H1 (cell line): ENCODE results near the gene AFF1. TPM values are rescaled to one million over a fixed set of nuclear protein-coding genes. Genes with fewer than 3 reads are reported as not detected.

ENCODE experiments used
- CTCF ChIA-PET: fragments of 300-600 bp; sonication (Branson Sonifier 250); formaldehyde crosslinking; loops from one replicate; lab custom pipeline; 2021; ENCODE audit not compliant: partially characterized antibody; lab: Charles Lee
- POLR2A ChIA-PET: fragments of 300-600 bp; sonication (Branson Sonifier 250); formaldehyde crosslinking; loops from one replicate; lab custom pipeline; 2021; ENCODE audit warnings: inconsistent platforms; ENCODE audit not compliant: partially characterized antibody; lab: Charles Lee
- DNase-seq, 2 experiments: peaks; one replicate each; pipeline versions ENCODE4 v3.0.0 to v3.0.0-alpha.2; 2010 to 2022; ENCODE audit warnings: low spot score in 2 of 2, low read depth in 1 of 2, mixed read lengths in 1 of 2
- FAIRE-seq: peaks from 2 replicates; lab custom pipeline; 2011; peaks lifted over from hg19 to GRCh38; lab: Jason Lieb, UNC
- H2AFZ ChIP-seq: 2 replicates; pipeline ENCODE4 v1.8.1; 2012; ENCODE audit warnings: low read length, inconsistent platforms
- H2AK5ac ChIP-seq: 2 replicates; pipeline ENCODE4 v1.6.1; 2013; ENCODE audit warnings: low read depth, low read length
- H2BK120ac ChIP-seq: replicated peaks from 2 replicates; pipeline ENCODE3; 2013; ENCODE audit warnings: low read depth, low read length, inconsistent platforms
- H2BK12ac ChIP-seq: 2 replicates; pipeline ENCODE4 v1.6.1; 2013; ENCODE audit warnings: low read depth, low read length
- H2BK15ac ChIP-seq: 2 replicates; pipeline ENCODE4 v1.6.1; 2013; ENCODE audit warnings: low read length
- H2BK20ac ChIP-seq: 2 replicates; pipeline ENCODE4 v1.6.1; 2013; ENCODE audit warnings: low read length
- H2BK5ac ChIP-seq: 2 replicates; pipeline ENCODE4 v1.6.1; 2013; ENCODE audit warnings: low read depth, low read length
- H3K14ac ChIP-seq: 2 replicates; pipeline ENCODE4 v1.6.1; 2013; ENCODE audit warnings: inconsistent platforms; ENCODE audit not compliant: insufficient read length
- H3K18ac ChIP-seq: 2 replicates; pipeline ENCODE4 v1.6.1; 2013; ENCODE audit warnings: low read length; ENCODE audit errors: extremely low read depth
- H3K23ac ChIP-seq: 2 replicates; pipeline ENCODE4 v1.6.1; 2013; ENCODE audit warnings: inconsistent platforms; ENCODE audit not compliant: insufficient read length
- H3K23me2 ChIP-seq: 2 replicates; pipeline ENCODE4 v1.6.1; 2013; ENCODE audit warnings: low read depth, low read length
- H3K27ac ChIP-seq: 2 replicates; pipeline ENCODE4 v1.6.1; 2011; ENCODE audit warnings: low read depth, low read length, inconsistent platforms
- H3K27me3 ChIP-seq, 4 experiments: replicated peaks in 1 of 4; 1 replicate in 1 of 4; 2 replicates in 3 of 4; pipeline versions ENCODE4 v1.6.1 to v1.8.1; 2011 to 2013; ENCODE audit warnings: low read length in 3 of 4, mild to moderate bottlenecking in 3 of 4, inconsistent platforms in 2 of 4, mixed read lengths in 2 of 4, moderate library complexity in 1 of 4; ENCODE audit not compliant: control insufficient read depth in 3 of 4, insufficient read depth in 3 of 4; ENCODE audit errors: extremely low read depth in 1 of 4
- H3K36me3 ChIP-seq, 4 experiments: 2 replicates each; pipeline versions ENCODE4 v1.6.1 to v1.8.1; 2011 to 2013; ENCODE audit warnings: mild to moderate bottlenecking in 4 of 4, low read length in 3 of 4, moderate library complexity in 2 of 4, control low read depth in 1 of 4, inconsistent platforms in 1 of 4; ENCODE audit not compliant: insufficient read depth in 4 of 4, control insufficient read depth in 2 of 4
- H3K4ac ChIP-seq: replicated peaks from 2 replicates; pipeline ENCODE3; 2013; ENCODE audit warnings: low read length, low read depth, mixed read lengths, inconsistent platforms; ENCODE audit not compliant: insufficient read length
- H3K4me1 ChIP-seq, 4 experiments: replicated peaks in 1 of 4; 1 replicate in 1 of 4; 2 replicates in 3 of 4; pipeline versions ENCODE4 v1.6.1 to v1.8.1; 2011 to 2013; ENCODE audit warnings: low read length in 3 of 4, inconsistent platforms in 2 of 4, mixed read lengths in 1 of 4; ENCODE audit not compliant: insufficient read depth in 4 of 4, control insufficient read depth in 3 of 4
- H3K4me2 ChIP-seq, 2 experiments: 2 replicates each; pipeline versions ENCODE4 v1.6.1 to v1.8.1; 2011 to 2013; ENCODE audit warnings: low read depth in 2 of 2, low read length in 2 of 2, control low read depth in 1 of 2, inconsistent platforms in 1 of 2, mild to moderate bottlenecking in 1 of 2; ENCODE audit not compliant: insufficient read depth in 1 of 2
- H3K4me3 ChIP-seq, 4 experiments: fragments of 200-600, 300-600 bp in 1 of 4; sonication (generic), shearing (Covaris generic), sonication (Bioruptor Twin) in 1 of 4; 2 replicates each; pipeline versions ENCODE4 v1.5.1 to v1.8.1; 2011 to 2016; ENCODE audit warnings: low read length in 4 of 4, low read depth in 3 of 4, control low read depth in 2 of 4, inconsistent platforms in 2 of 4, mild to moderate bottlenecking in 2 of 4, mixed read lengths in 1 of 4, moderate library complexity in 1 of 4; ENCODE audit not compliant: insufficient read depth in 2 of 4; ENCODE audit errors: extremely low read depth in 1 of 4
- H3K56ac ChIP-seq: replicated peaks from 2 replicates; pipeline ENCODE3; 2013; ENCODE audit warnings: low read depth, mild to moderate bottlenecking, mixed read lengths, low read length, inconsistent platforms; ENCODE audit not compliant: insufficient read length
- H3K79me1 ChIP-seq: 2 replicates; pipeline ENCODE4 v1.6.1; 2013; ENCODE audit warnings: low read depth, low read length, control low read depth
- H3K79me2 ChIP-seq, 2 experiments: 2 replicates each; pipeline versions ENCODE4 v1.6.1 to v1.8.1; 2012 to 2013; ENCODE audit warnings: low read length in 2 of 2, mild to moderate bottlenecking in 2 of 2, inconsistent platforms in 1 of 2; ENCODE audit not compliant: insufficient read depth in 2 of 2, control insufficient read depth in 1 of 2
- H3K9ac ChIP-seq, 4 experiments: replicated peaks in 1 of 4; 1 replicate in 1 of 4; 2 replicates in 3 of 4; pipeline versions ENCODE4 v1.6.1 to v1.8.1; 2011 to 2013; ENCODE audit warnings: low read depth in 3 of 4, low read length in 3 of 4, control low read depth in 2 of 4, mild to moderate bottlenecking in 2 of 4, moderate library complexity in 2 of 4, inconsistent platforms in 1 of 4; ENCODE audit errors: extremely low read depth in 1 of 4
- H3K9me3 ChIP-seq, 2 experiments: 2 replicates each; pipeline versions ENCODE4 v1.6.1 to v1.8.1; 2012 to 2013; ENCODE audit warnings: mild to moderate bottlenecking in 2 of 2, moderate library complexity in 2 of 2, control low read depth in 1 of 2, inconsistent platforms in 1 of 2, low read depth in 1 of 2, low read length in 1 of 2, mixed read lengths in 1 of 2; ENCODE audit not compliant: insufficient read depth in 2 of 2
- H4K20me1 ChIP-seq, 2 experiments: replicated peaks in 1 of 2; 2 replicates each; pipeline versions ENCODE3 to v1.8.1; 2011 to 2013; ENCODE audit warnings: inconsistent platforms in 2 of 2, low read length in 2 of 2, mild to moderate bottlenecking in 1 of 2; ENCODE audit not compliant: insufficient read depth in 2 of 2, control insufficient read depth in 1 of 2
- H4K5ac ChIP-seq: 2 replicates; pipeline ENCODE4 v1.6.1; 2013; ENCODE audit warnings: low read length, low read depth, mixed read lengths, inconsistent platforms; ENCODE audit not compliant: insufficient read length
- H4K8ac ChIP-seq: 2 replicates; pipeline ENCODE4 v1.8.0; 2013; ENCODE audit warnings: mild to moderate bottlenecking, moderate library complexity, low read length, inconsistent platforms; ENCODE audit not compliant: insufficient read depth; ENCODE audit errors: extremely low read depth
- H4K91ac ChIP-seq: replicated peaks from 2 replicates; pipeline ENCODE3; 2013; ENCODE audit warnings: low read length, mixed read lengths, inconsistent platforms; ENCODE audit not compliant: insufficient read length
- BACH1 ChIP-seq: IDR thresholded peaks from 2 replicates; pipeline ENCODE4 v1.6.1; 2012; ENCODE audit warnings: low read length, improper control_type of control experiment
- BRCA1 ChIP-seq: IDR thresholded peaks from 2 replicates; pipeline ENCODE4 v1.6.1; 2012; ENCODE audit warnings: low read depth, low read length, improper control_type of control experiment
- CHD2 ChIP-seq: IDR thresholded peaks from 2 replicates; pipeline ENCODE4 v1.6.1; 2012; ENCODE audit warnings: low read length, improper control_type of control experiment
- EGR1 ChIP-seq: IDR thresholded peaks from 2 replicates; pipeline ENCODE4 v1.6.1; 2011; ENCODE audit warnings: low read depth, low read length, borderline replicate concordance
- FOSL1 ChIP-seq: IDR thresholded peaks from 2 replicates; pipeline ENCODE4 v1.6.1; 2011; ENCODE audit warnings: mild to moderate bottlenecking, low read depth, low read length, moderate library complexity; ENCODE audit not compliant: insufficient read depth
- GABPA ChIP-seq: IDR thresholded peaks from 2 replicates; pipeline ENCODE4 v1.6.1; 2011; ENCODE audit warnings: mild to moderate bottlenecking, low read length, moderate library complexity, borderline replicate concordance; ENCODE audit not compliant: insufficient read depth
- JUND ChIP-seq: IDR thresholded peaks from 2 replicates; pipeline ENCODE4 v1.6.1; 2011; ENCODE audit warnings: mild to moderate bottlenecking, improper control_type of control experiment, low read length
- MAFK ChIP-seq: IDR thresholded peaks from 2 replicates; pipeline ENCODE4 v1.6.1; 2012; ENCODE audit warnings: low read depth, mild to moderate bottlenecking, improper control_type of control experiment, low read length
- PHF8 ChIP-seq: fragments of 200-600 bp; sonication (generic); conservative IDR thresholded peaks from 2 replicates; pipeline ENCODE4 v1.7.1; 2012; ENCODE audit warnings: low read depth, mild to moderate bottlenecking, inconsistent platforms, low read length, moderate library complexity
- POU5F1 ChIP-seq: IDR thresholded peaks from 2 replicates; pipeline ENCODE4 v1.6.1; 2011; ENCODE audit warnings: low read depth, mild to moderate bottlenecking, low read length, moderate library complexity
- SIRT6 ChIP-seq: IDR thresholded peaks from one replicate; pipeline ENCODE4 v1.7.1; 2012; ENCODE audit warnings: low read length, inconsistent platforms
- SIX5 ChIP-seq: IDR thresholded peaks from 2 replicates; pipeline ENCODE4 v1.6.1; 2011; ENCODE audit warnings: mild to moderate bottlenecking, low read depth, low read length
- WGBS, 2 experiments: shearing (Covaris generic) in 1 of 2; methylation state at CpG; one replicate each; pipeline versions ENCODE4 v1.1.6 to v1.1.7; 2013 to 2015; ENCODE audit warnings: low lambda C conversion rate in 2 of 2, mixed read lengths in 2 of 2, inconsistent platforms in 1 of 2, low coverage in 1 of 2, missing lambda C conversion rate in 1 of 2; ENCODE audit not compliant: insufficient replicate concordance in 2 of 2, insufficient coverage in 1 of 2, insufficient read length in 1 of 2; ENCODE audit errors: extremely low coverage in 1 of 2, missing lambda C conversion rate in 1 of 2; 5-methylcytosine and 5-hydroxymethylcytosine counted together
- polyA plus RNA-seq, 7 experiments: library from polyadenylated mRNA; depleted of rRNA in 3 of 7; stranded (reverse) in 5 of 7; unstranded in 2 of 7; fragments of >200 nt in 5 of 7; fragments of 200-250 nt in 2 of 7; gene quantifications; 1 replicate in 5 of 7; 2 replicates in 1 of 7; 4 replicates in 1 of 7; pipeline versions ENCODE4 v1.2.1 to v1.2.3, GENCODE V29; 2011 to 2013; ENCODE audit warnings: missing spikeins in 2 of 7, mixed read lengths in 2 of 7
- total RNA-seq: library from RNA; stranded (reverse); fragmentation: NEBNext Ultra II Directional; extraction: Animal tissue kit (Norgen Biotek cat#: 25700); gene quantifications from 2 replicates; pipeline ENCODE4 v1.2.1, GENCODE V29; 2021
- TF ChIP-seq, protein P1 (sequence below), 3 experiments: IDR thresholded peaks; 1 replicate in 2 of 3; 2 replicates in 1 of 3; pipeline versions ENCODE4 v1.5.1 to v1.6.1; 2011; ENCODE audit warnings: low read length in 3 of 3, mild to moderate bottlenecking in 3 of 3, inconsistent platforms in 2 of 3, low read depth in 1 of 3, moderate library complexity in 1 of 3; ENCODE audit not compliant: insufficient read depth in 1 of 3; ENCODE audit errors: control extremely low read depth in 1 of 3

AFF1 gene
- total and polyA plus RNA-seq, 2 of the 8 experiments (the other 6 are each of a cell fraction or from before 2014, with no cell fraction given) = 14.8 to 85.5 TPM

DNA sequence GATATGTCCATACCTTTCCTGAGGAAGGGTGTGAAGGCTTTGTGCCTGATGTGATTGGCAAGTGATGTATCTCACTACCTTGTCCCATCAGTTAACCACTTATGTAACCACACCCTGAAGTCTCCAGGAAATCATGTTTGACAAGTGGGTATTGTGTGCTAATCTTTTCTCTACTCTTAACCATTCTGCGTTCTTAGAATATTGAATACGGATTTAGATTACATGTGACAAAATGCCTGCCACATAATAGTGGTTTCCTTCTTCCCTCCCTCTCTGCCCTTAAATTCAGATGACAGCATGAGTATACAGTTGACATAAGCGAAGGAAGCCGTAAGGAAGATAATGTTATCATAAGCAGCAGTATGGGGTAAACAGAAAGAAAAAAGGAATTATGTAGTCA, 177.3 kb downstream of the AFF1 start:
- ChIA-PET POLR2A (no interaction called here), CTCF (no interaction called here)
- no peak overlapping the region for H3K27ac ChIP-seq
- H2BK12ac ChIP-seq = no peak overlapping the region
- H3K79me2 ChIP-seq = peaks cover 0 to 5% of the 10 kb centered on the region in 2 experiments; a peak in 1 of 4 replicates
- H2BK15ac ChIP-seq = no peak overlapping the region
- no peak overlapping the region for H4K8ac ChIP-seq
- no peak overlapping the region for H2AFZ ChIP-seq
- H4K91ac ChIP-seq = no peak overlapping the region
- H3K4me3 ChIP-seq = no peak overlapping the region
- no peak overlapping the region for H2BK20ac ChIP-seq
- no peak overlapping the region for H3K4ac ChIP-seq
- H3K27me3 ChIP-seq = no peaks in the 10 kb centered on the region
- no peak overlapping the region for H3K56ac ChIP-seq
- H4K5ac ChIP-seq = no peak overlapping the region
- no peak for DNase-seq
- H3K9me3 ChIP-seq = no peaks in the 10 kb centered on the region
- no peak overlapping the region for H3K14ac ChIP-seq
- FAIRE-seq = no peak
- peaks cover 0 to 2% (median under 1%) of the 10 kb centered on the region in 4 experiments; a peak in 2 of 7 replicates for H3K4me1 ChIP-seq
- no peaks in the 10 kb centered on the region for H4K20me1 ChIP-seq
- no peak overlapping the region for H3K9ac ChIP-seq
- H3K23ac ChIP-seq = no peak overlapping the region
- no peak overlapping the region for H2BK5ac ChIP-seq
- peaks cover 12 to 57% (median 27%) of the 10 kb centered on the region in 4 experiments for H3K36me3 ChIP-seq
- H3K79me1 ChIP-seq = no peaks in the 10 kb centered on the region; the same call in 1 of the 2 replicates
- H3K23me2 ChIP-seq = no peaks in the 10 kb centered on the region
- H3K4me2 ChIP-seq = no peak overlapping the region
- no peak overlapping the region for H2BK120ac ChIP-seq
- no peak overlapping the region for H3K18ac ChIP-seq
- WGBS, 2 experiments = 98% methylated on average over 4 of the region's 4 CpGs; no CpG with 5 or more reads in 1 of the 2 experiments
- H2AK5ac ChIP-seq = no peak overlapping the region
- no peak for TF ChIP-seq SIRT6
- TF ChIP-seq BRCA1 = no peak
- no peak for TF ChIP-seq BACH1
- TF ChIP-seq MAFK = no peak
- TF ChIP-seq GABPA = no peak
- no peak for TF ChIP-seq JUND
- TF ChIP-seq, protein P1, sequence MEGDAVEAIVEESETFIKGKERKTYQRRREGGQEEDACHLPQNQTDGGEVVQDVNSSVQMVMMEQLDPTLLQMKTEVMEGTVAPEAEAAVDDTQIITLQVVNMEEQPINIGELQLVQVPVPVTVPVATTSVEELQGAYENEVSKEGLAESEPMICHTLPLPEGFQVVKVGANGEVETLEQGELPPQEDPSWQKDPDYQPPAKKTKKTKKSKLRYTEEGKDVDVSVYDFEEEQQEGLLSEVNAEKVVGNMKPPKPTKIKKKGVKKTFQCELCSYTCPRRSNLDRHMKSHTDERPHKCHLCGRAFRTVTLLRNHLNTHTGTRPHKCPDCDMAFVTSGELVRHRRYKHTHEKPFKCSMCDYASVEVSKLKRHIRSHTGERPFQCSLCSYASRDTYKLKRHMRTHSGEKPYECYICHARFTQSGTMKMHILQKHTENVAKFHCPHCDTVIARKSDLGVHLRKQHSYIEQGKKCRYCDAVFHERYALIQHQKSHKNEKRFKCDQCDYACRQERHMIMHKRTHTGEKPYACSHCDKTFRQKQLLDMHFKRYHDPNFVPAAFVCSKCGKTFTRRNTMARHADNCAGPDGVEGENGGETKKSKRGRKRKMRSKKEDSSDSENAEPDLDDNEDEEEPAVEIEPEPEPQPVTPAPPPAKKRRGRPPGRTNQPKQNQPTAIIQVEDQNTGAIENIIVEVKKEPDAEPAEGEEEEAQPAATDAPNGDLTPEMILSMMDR (IDR thresholded peaks at IDR 0.05; ENCODE audit: control extremely low read depth in 1 of 3, insufficient read depth in 1 of 3, low read depth in 1 of 3, low read length in 3 of 3) = no peak
- TF ChIP-seq EGR1 = no peak
- no peak for TF ChIP-seq CHD2
- TF ChIP-seq POU5F1 = no peak
- no peak for TF ChIP-seq SIX5
- TF ChIP-seq PHF8 = no peak
- no peak for TF ChIP-seq FOSL1
